ENCODE results near the gene CHD9NB. TPM values are rescaled to one million over a fixed set of nuclear protein-coding genes. Genes with fewer than 3 reads are reported as not detected.

CHD9NB gene
- total and polyA plus RNA-seq, 9 of the 15 experiments (the other 6 are each of a cell fraction or from before 2014, with no cell fraction given), result 0.06 to 0.10 (median 0.07) TPM; not detected in 6

DNA sequence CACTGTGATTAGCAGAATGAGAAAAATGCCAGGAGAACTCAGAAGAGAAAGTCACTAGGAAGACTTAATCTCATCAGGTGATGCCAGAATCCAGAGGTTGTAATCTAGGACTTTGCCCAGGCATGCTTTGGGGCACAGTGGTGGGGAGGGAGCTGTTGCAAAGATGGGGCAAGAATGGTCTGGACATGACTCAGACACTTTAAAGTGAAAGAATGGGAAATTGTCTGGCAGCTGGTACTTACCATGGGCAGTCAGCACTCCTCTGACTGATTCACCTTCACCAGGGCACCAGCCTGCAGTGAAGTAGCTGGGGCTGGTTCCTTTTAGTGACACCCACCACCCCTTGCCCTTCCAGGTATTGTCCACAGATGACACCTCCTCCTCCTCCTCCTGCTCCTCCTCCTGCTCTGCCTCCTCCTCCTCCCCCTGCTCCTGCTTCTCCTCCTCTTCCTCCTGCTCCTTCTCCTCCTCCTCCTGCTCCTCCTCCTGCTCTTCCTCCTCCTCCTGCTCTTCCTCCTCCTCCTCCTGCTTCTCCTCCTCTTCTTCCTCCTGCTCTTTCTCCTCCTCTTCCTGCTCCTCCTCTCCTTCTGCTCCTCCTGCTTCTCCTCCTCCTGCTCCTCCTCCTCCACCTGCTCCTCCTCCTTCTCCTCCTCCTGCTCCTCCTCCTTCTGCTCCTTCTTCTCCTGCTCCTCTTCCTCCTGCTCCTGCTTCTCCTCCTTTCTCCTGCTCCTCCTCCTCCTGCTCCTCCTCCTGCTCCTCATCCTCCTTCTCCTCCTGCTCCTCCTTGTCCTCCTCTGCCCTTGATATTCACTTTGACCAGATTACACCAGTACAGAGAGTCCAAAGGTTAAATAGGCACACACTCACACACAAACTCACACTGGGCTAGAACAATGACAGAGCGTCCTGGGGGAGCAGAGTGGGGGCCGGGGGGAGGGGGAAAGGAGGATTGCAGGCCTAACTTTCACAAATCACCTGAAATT is at the start of gene CHD9NB (continued):
- no peak for TF ChIP-seq ZHX1 (conservative IDR thresholded peaks at IDR 0.05; ENCODE audit: low read length)
- no peak for TF ChIP-seq IRF2 (CRISPR knock-in tag; IDR thresholded peaks at IDR 0.05)
- no peak for TF ChIP-seq SRSF1 (IDR thresholded peaks at IDR 0.05; ENCODE audit: low read depth, low read length)
- no peak for TF ChIP-seq KLF16 (IDR thresholded peaks at IDR 0.05)
- TF ChIP-seq RFX7 (CRISPR knock-in tag; IDR thresholded peaks at IDR 0.05), result no peak
- no peak for TF ChIP-seq CREB1 (IDR thresholded peaks at IDR 0.05)
- TF ChIP-seq CREB1 (CRISPR knock-in tag; IDR thresholded peaks at IDR 0.05), result no peak
- TF ChIP-seq, protein P1, sequence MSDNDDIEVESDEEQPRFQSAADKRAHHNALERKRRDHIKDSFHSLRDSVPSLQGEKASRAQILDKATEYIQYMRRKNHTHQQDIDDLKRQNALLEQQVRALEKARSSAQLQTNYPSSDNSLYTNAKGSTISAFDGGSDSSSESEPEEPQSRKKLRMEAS (CRISPR knock-in tag; IDR thresholded peaks at IDR 0.05), result no peak
- TF ChIP-seq MIER1 (IDR thresholded peaks at IDR 0.05; ENCODE audit: low read depth), result peak; percentile 64; the same call in 1 of the 2 replicates
- TF ChIP-seq MCM2 (IDR thresholded peaks at IDR 0.05; ENCODE audit: low read depth), result peak; percentile 90
- 0 out of 2 replicates have a peak, but pooled peaks have one; percentile 47 for TF ChIP-seq CC2D1A (IDR thresholded peaks at IDR 0.05)
- no peak for TF ChIP-seq ZBED1 (IDR thresholded peaks at IDR 0.05)
- no peak for TF ChIP-seq XRCC4 (IDR thresholded peaks at IDR 0.05; ENCODE audit: extremely low read depth, insufficient read depth, insufficient read length)
- TF ChIP-seq SIN3B (IDR thresholded peaks at IDR 0.05; ENCODE audit: low read depth), result no peak
- TF ChIP-seq RAD51 (IDR thresholded peaks at IDR 0.05; ENCODE audit: borderline replicate concordance, low read depth), result no peak
- no peak for TF ChIP-seq PHF21A (IDR thresholded peaks at IDR 0.05; ENCODE audit: borderline replicate concordance, low read depth)
- no peak for TF ChIP-seq ATF7 (IDR thresholded peaks at IDR 0.05)
- no peak for TF ChIP-seq TBL1XR1 (IDR thresholded peaks at IDR 0.05; ENCODE audit: low read length in 2 of 2)
- TF ChIP-seq, protein P2, sequence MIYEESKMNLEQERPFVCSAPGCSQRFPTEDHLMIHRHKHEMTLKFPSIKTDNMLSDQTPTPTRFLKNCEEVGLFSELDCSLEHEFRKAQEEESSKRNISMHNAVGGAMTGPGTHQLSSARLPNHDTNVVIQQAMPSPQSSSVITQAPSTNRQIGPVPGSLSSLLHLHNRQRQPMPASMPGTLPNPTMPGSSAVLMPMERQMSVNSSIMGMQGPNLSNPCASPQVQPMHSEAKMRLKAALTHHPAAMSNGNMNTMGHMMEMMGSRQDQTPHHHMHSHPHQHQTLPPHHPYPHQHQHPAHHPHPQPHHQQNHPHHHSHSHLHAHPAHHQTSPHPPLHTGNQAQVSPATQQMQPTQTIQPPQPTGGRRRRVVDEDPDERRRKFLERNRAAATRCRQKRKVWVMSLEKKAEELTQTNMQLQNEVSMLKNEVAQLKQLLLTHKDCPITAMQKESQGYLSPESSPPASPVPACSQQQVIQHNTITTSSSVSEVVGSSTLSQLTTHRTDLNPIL (CRISPR knock-in tag; IDR thresholded peaks at IDR 0.05), result no peak
- TF ChIP-seq ZNF263 (CRISPR knock-in tag; IDR thresholded peaks at IDR 0.05; ENCODE audit: borderline replicate concordance), result peak; percentile 99
- peak; percentile 22; the same call in 1 of the 2 replicates for TF ChIP-seq CTBP1 (IDR thresholded peaks at IDR 0.05; ENCODE audit: borderline replicate concordance)
- no peak for TF ChIP-seq ZNF398 (CRISPR knock-in tag; IDR thresholded peaks at IDR 0.05)

All from K562 (cell line).